HPDE6-E6E7 (cell line): Measurements from ENCODE around the gene OSBPL1A.
"Not testable (repeated sequence)": the region's sequence is repeated elsewhere in the genome, so short reads cannot be mapped to it uniquely, and the experiment has no call there.

Source experiments
- DNase-seq: peaks from one replicate; pipeline ENCODE4 v3.0.0; 2011; ENCODE audit warnings: missing footprints; ENCODE audit errors: extremely low spot score

Gene OSBPL1A

GRCh38 chr18:24187049-24187448 is 210.6 kb downstream of the OSBPL1A start:
- no peak for DNase-seq

GRCh38 chr18:24185805-24186204 is 211.8 kb downstream of the OSBPL1A start:
- no peak for DNase-seq

GRCh38 chr18:24181806-24182205 is 215.8 kb downstream of the OSBPL1A start:
- no peak for DNase-seq

GRCh38 chr18:24180048-24180447 is 217.6 kb downstream of the OSBPL1A start:
- no peak for DNase-seq

- no peak for DNase-seq
Observed at GRCh38 chr18:24177499-24178133, 220.0 kb downstream of the OSBPL1A start.

- peak; percentile 31 for DNase-seq
Observed at GRCh38 chr18:24176727-24177416, 220.8 kb downstream of the OSBPL1A start.

- DNase-seq, result no peak
Observed at GRCh38 chr18:24173997-24174396, 223.6 kb downstream of the OSBPL1A start.

GRCh38 chr18:24170360-24170759 is 227.3 kb downstream of the OSBPL1A start:
- no peak for DNase-seq

GRCh38 chr18:24168496-24168895 is 229.1 kb downstream of the OSBPL1A start:
- no peak for DNase-seq

- DNase-seq, result no peak
Observed at GRCh38 chr18:24161304-24161703, 236.3 kb downstream of the OSBPL1A start.

- no peak for DNase-seq
Observed at GRCh38 chr18:24160086-24160485, 237.5 kb downstream of the OSBPL1A start.

- no peak for DNase-seq
Observed at GRCh38 chr18:24157855-24158254, 239.8 kb downstream of the OSBPL1A start.

- DNase-seq, result no peak
Observed at GRCh38 chr18:24153397-24153796, 244.2 kb downstream of the OSBPL1A start.

- DNase-seq, result not testable (repeated sequence)
Observed at GRCh38 chr18:24149591-24149990, 248.0 kb downstream of the OSBPL1A start.

- DNase-seq, result no peak
Observed at GRCh38 chr18:24142376-24142775, 255.2 kb downstream of the OSBPL1A start.

- DNase-seq, result no peak
Observed at GRCh38 chr18:24140697-24141096, 256.9 kb downstream of the OSBPL1A start.

GRCh38 chr18:24138789-24139616 is 258.6 kb downstream of the OSBPL1A start, which contains the start of gene CABYR:
TSS of gene CABYR (plus strand) at chr18:24139062. CDS start at chr18:24143115, 4,053 bp downstream.
- DNase-seq, result peak; percentile 74

GRCh38 chr18:24138409-24138788 is 259.2 kb downstream of the OSBPL1A start:
- DNase-seq, result no peak

- DNase-seq, result no peak
Observed at GRCh38 chr18:24136967-24137373, 260.7 kb downstream of the OSBPL1A start.

- no peak for DNase-seq
Observed at GRCh38 chr18:24130494-24130893, 267.1 kb downstream of the OSBPL1A start.

- DNase-seq, result no peak
Observed at GRCh38 chr18:24128700-24129099, 268.9 kb downstream of the OSBPL1A start.

- no peak for DNase-seq
Observed at GRCh38 chr18:24127735-24128134, 269.9 kb downstream of the OSBPL1A start.
